LNCaP clone FGC (cell line): Measurements from ENCODE around the gene MUC5AC.

Experiments used
- DNase-seq: peaks from one replicate; pipeline ENCODE4 v3.0.0-alpha.2; 2011; ENCODE audit warnings: low read depth
- H3K4me3 ChIP-seq: 2 replicates; pipeline ENCODE4 v1.5.1; 2011; ENCODE audit warnings: mild to moderate bottlenecking, low read depth, low read length, control low read depth
- CTCF ChIP-seq: IDR thresholded peaks from 2 replicates; pipeline ENCODE4 v1.5.1; 2012; ENCODE audit warnings: mild to moderate bottlenecking; ENCODE audit not compliant: control insufficient read depth, insufficient read depth; ENCODE audit errors: extremely low read depth

Gene MUC5AC

DNA sequence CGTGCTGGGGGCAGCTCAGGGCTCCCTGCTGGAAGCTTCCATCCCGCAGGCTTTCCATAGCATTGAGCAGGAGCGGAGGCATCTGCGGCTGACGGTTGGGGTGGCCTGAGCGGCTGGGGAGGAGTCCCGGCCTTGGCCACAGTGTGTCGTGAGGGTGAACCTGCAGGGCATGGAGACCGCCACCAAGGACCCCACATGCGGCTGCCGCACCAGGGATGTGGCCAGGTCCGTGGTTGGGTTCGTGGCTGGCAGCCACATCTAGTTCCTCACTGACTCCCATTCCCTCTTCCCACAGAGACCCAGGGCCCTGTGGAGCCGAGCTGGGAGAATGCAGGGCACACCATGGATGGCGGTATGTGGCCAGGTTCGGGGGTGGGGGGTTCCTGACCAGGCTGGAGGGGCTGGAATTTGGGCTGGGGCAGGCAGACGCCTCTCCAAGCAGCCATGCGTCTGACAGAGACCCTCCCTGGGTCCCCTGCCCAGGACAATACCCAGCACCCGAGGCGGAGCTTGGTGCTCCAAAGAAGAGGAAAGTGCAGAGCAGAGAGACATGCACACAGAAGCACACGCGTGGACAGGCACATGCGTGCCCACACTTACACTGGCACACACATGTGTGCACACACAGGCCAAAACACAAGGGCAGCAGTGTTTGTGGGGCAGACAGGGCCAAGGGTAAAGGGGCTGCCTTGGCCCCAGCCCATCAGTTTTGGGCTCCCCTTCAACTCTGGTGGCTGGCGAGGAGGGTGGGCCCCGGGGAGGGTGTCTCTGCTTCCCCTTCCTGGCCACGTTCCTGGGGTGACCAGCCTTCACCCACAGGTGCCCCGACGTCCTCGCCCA, 67.9 kb downstream of the MUC5AC start:
- DNase-seq, result no peak
- TF ChIP-seq CTCF, result no peak
- H3K4me3 ChIP-seq, result no peak overlapping the region

- no peak for TF ChIP-seq CTCF
- no peak for DNase-seq
- H3K4me3 ChIP-seq, result no peak overlapping the region
Observed at GRCh38 chr11:1226226-1226985, 68.7 kb downstream of the MUC5AC start.

GRCh38 chr11:1226986-1227550, 69.3 kb downstream of the MUC5AC start:
- TF ChIP-seq CTCF, result peak; percentile 18; the same call in 1 of the 2 replicates
- no peak overlapping the region for H3K4me3 ChIP-seq
- no peak for DNase-seq

GRCh38 chr11:1227551-1228100, 69.9 kb downstream of the MUC5AC start:
- DNase-seq, result no peak
- TF ChIP-seq CTCF, result no peak
- H3K4me3 ChIP-seq, result no peak overlapping the region

- DNase-seq, result no peak
- H3K4me3 ChIP-seq, result no peak overlapping the region
Observed at GRCh38 chr11:1228101-1228821, 70.5 kb downstream of the MUC5AC start.

More at GRCh38 chr11:1228101-1228821, 70.5 kb downstream of the MUC5AC start:
- TF ChIP-seq CTCF, result no peak
